ENCODE data around the gene ADAR.

DNA sequence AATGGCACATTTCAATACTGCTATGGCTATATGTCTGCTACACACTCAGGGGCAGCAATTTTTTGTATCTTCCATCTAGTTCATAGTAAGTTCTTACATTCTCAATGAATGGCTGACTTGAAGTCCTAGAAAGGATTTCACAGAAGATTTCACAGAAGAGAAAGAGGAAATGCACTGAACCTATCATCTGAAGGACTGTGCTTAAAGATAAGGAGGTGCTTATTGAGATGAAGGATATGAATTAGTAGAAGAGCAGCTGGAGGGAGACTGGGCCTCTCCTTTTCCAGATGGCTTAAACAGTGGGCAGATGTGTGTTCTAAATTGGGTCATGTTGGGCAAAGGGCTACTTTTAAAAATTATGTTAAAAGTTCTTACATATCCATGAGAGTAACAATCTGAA, 14.6 kb downstream of the ADAR start:
- TF ChIP-seq EZH2 (IDR thresholded peaks at IDR 0.05; ENCODE audit: insufficient read depth, low read length): no peak
- TF ChIP-seq CTCF (IDR thresholded peaks at IDR 0.05; ENCODE audit: insufficient read depth, low read depth, low read length): no peak
